ENCODE data around the gene SLC17A6. TPM values are rescaled to one million over a fixed set of nuclear protein-coding genes. Genes with fewer than 3 reads are reported as not detected.

Gene SLC17A6
- total RNA-seq, 2 donors from 2014 or later, result not detected

GRCh38 chr11:22342211-22343031, 4.2 kb downstream of the SLC17A6 start:
- no peak for TF ChIP-seq CTCF (IDR thresholded peaks at IDR 0.05)
- Histone ChIP-seq H3K4me3 (no peak overlapping the region), H3K27ac (no peak overlapping the region), H3K36me3 (no peaks in the 10 kb centered on the region), H3K27me3 (replicated peaks; ENCODE audit: insufficient read depth) (peaks cover 7% of the 10 kb centered on the region), H3K4me1 (ENCODE audit: control insufficient read depth in 1 of 2, low read depth in 2 of 2) (no peaks in the 10 kb centered on the region), H3K9me3 (no peaks in the 10 kb centered on the region)
- ATAC-seq (ENCODE audit: insufficient number of reproducible peaks, low FRiP score, low read depth), result no peak
- DNase-seq (ENCODE audit: low spot score), result no peak

GRCh38 chr11:22343032-22343324, 4.8 kb downstream of the SLC17A6 start:
- Histone ChIP-seq H3K27me3 (replicated peaks; ENCODE audit: insufficient read depth) (peaks cover 7% of the 10 kb centered on the region), H3K9me3 (no peaks in the 10 kb centered on the region), H3K36me3 (no peaks in the 10 kb centered on the region), H3K27ac (no peak overlapping the region), H3K4me1 (ENCODE audit: control insufficient read depth in 1 of 2, low read depth in 2 of 2) (no peaks in the 10 kb centered on the region), H3K4me3 (no peak overlapping the region)
- DNase-seq (ENCODE audit: low spot score) (no peak), ATAC-seq (ENCODE audit: insufficient number of reproducible peaks, low FRiP score, low read depth) (no peak)
- no peak for TF ChIP-seq CTCF (IDR thresholded peaks at IDR 0.05)

- DNase-seq (ENCODE audit: low spot score) (no peak), ATAC-seq (ENCODE audit: insufficient number of reproducible peaks, low FRiP score, low read depth) (no peak)
- Histone ChIP-seq H3K4me3 (no peak overlapping the region), H3K27me3 (replicated peaks; ENCODE audit: insufficient read depth) (peaks cover 7% of the 10 kb centered on the region), H3K9me3 (no peaks in the 10 kb centered on the region), H3K36me3 (no peaks in the 10 kb centered on the region), H3K4me1 (ENCODE audit: control insufficient read depth in 1 of 2, low read depth in 2 of 2) (no peaks in the 10 kb centered on the region), H3K27ac (no peak overlapping the region)
- no peak for TF ChIP-seq CTCF (IDR thresholded peaks at IDR 0.05)
Observed at GRCh38 chr11:22343371-22344032, 5.3 kb downstream of the SLC17A6 start.

GRCh38 chr11:22344081-22344480, 5.9 kb downstream of the SLC17A6 start:
- H3K4me1 ChIP-seq (ENCODE audit: control insufficient read depth in 1 of 2, low read depth in 2 of 2), result no peaks in the 10 kb centered on the region
- TF ChIP-seq CTCF (IDR thresholded peaks at IDR 0.05), result no peak
- H3K9me3 ChIP-seq, result no peaks in the 10 kb centered on the region
- ATAC-seq (ENCODE audit: insufficient number of reproducible peaks, low FRiP score, low read depth) (no peak), DNase-seq (ENCODE audit: low spot score) (no peak)
- no peak overlapping the region for H3K27ac ChIP-seq
- H3K36me3 ChIP-seq, result no peaks in the 10 kb centered on the region
- H3K27me3 ChIP-seq (replicated peaks; ENCODE audit: insufficient read depth), result peaks cover 7% of the 10 kb centered on the region
- H3K4me3 ChIP-seq, result no peak overlapping the region

GRCh38 chr11:22346282-22346681, 8.1 kb downstream of the SLC17A6 start:
- Histone ChIP-seq H3K4me1 (ENCODE audit: control insufficient read depth in 1 of 2, low read depth in 2 of 2) (no peaks in the 10 kb centered on the region), H3K4me3 (no peak overlapping the region), H3K27ac (no peak overlapping the region), H3K9me3 (no peaks in the 10 kb centered on the region), H3K36me3 (no peaks in the 10 kb centered on the region), H3K27me3 (replicated peaks; ENCODE audit: insufficient read depth) (peaks cover 3% of the 10 kb centered on the region)
- no peak for TF ChIP-seq CTCF (IDR thresholded peaks at IDR 0.05)
- DNase-seq (ENCODE audit: low spot score), result no peak
- no peak for ATAC-seq (ENCODE audit: insufficient number of reproducible peaks, low FRiP score, low read depth)

Data from thoracic aorta (tissue), 2 donors.